K562 (cell line): ENCODE data around the gene KLB. TPM values are rescaled to one million over a fixed set of nuclear protein-coding genes. Genes with fewer than 3 reads are reported as not detected.

Source experiments
- GATAD2A ChIP-seq: fragments of 450-650 bp; IDR thresholded peaks from 2 replicates; pipeline ENCODE4 v1.6.1; 2017
- ILF3 ChIP-seq: fragments of 450-650 bp; IDR thresholded peaks from 2 replicates; pipeline ENCODE4 v1.6.1; 2018; ENCODE audit warnings: antibody characterized with exemption, mild to moderate bottlenecking, moderate library complexity, borderline replicate concordance
- NFIC ChIP-seq: fragments of 450-650 bp; IDR thresholded peaks from 2 replicates; pipeline ENCODE4 v1.6.1; 2017; ENCODE audit warnings: mild to moderate bottlenecking, inconsistent platforms
- NR3C1 ChIP-seq: sonication (generic); formaldehyde crosslinking; IDR thresholded peaks from 2 replicates; pipeline ENCODE4 v1.8.1; 2022; ENCODE audit warnings: missing genetic modification reagents
- POLR2G ChIP-seq: fragments of 200-400 bp; formaldehyde crosslinking; IDR thresholded peaks from 2 replicates; pipeline ENCODE4 v1.6.1; 2017; ENCODE audit warnings: low read depth, mild to moderate bottlenecking, antibody characterized with exemption, low read length, moderate library complexity
- SOX6 ChIP-seq: fragments of 450-650 bp; IDR thresholded peaks from 2 replicates; pipeline ENCODE4 v1.6.1; 2014; ENCODE audit warnings: mild to moderate bottlenecking
- SP2 ChIP-seq: IDR thresholded peaks from 2 replicates; pipeline ENCODE4 v1.6.1; 2011; ENCODE audit warnings: mild to moderate bottlenecking, low read depth, low read length, moderate library complexity; ENCODE audit not compliant: poor library complexity, severe bottlenecking; ENCODE audit errors: extremely low read depth
- TEAD1 ChIP-seq, 2 experiments: fragments of 450-650 bp in 1 of 2; sonication (generic) in 1 of 2; formaldehyde crosslinking; IDR thresholded peaks; 2 replicates each; pipeline versions ENCODE4 v1.4.0 to v1.8.0; 2020 to 2022; ENCODE audit warnings: mild to moderate bottlenecking in 2 of 2, missing genetic modification reagents in 1 of 2
- ZBTB17 ChIP-seq: fragments of 450-650 bp; formaldehyde crosslinking; IDR thresholded peaks from 2 replicates; pipeline ENCODE4 v1.4.0; 2020; ENCODE audit warnings: mild to moderate bottlenecking
- ZNF184 ChIP-seq: sonication (generic); formaldehyde crosslinking; IDR thresholded peaks from 2 replicates; pipeline ENCODE4 v1.5.0; 2020; ENCODE audit warnings: missing genetic modification reagents
- ZNF212 ChIP-seq: fragments of 450-650 bp; formaldehyde crosslinking; IDR thresholded peaks from 2 replicates; pipeline ENCODE4 v1.4.0; 2020; ENCODE audit warnings: mild to moderate bottlenecking
- ZNF764 ChIP-seq: fragments of 250-450 bp; sonication (Bioruptor Pico); IDR thresholded peaks from 2 replicates; pipeline ENCODE4 v1.4.0; 2020; ENCODE audit warnings: low read depth, mild to moderate bottlenecking, moderate library complexity
- polyA plus RNA-seq, 8 experiments: library from polyadenylated mRNA; depleted of rRNA in 4 of 8; stranded (reverse) in 5 of 8; unstranded in 3 of 8; fragments of >200 nt; fragmentation: Nextera tagmentation in 2 of 8; fragmentation: Illumina TruSeq in 1 of 8; extraction: Ambion mirVana in 2 of 8; extraction: Trizol in 1 of 8; gene quantifications; 2 replicates each; pipeline versions ENCODE4 v1.2.1 to v1.2.3, GENCODE V29; 2011 to 2014; ENCODE audit warnings: inconsistent platforms in 1 of 8, missing spikeins in 1 of 8
- total RNA-seq, 7 experiments: library from RNA; depleted of rRNA in 6 of 7; stranded (reverse); fragments of >200 nt in 6 of 7; fragmentation: Illumina TruSeq in 2 of 7; extraction: Trizol in 2 of 7; gene quantifications; 2 replicates each; pipeline versions ENCODE4 v1.2.1 to v1.2.3, GENCODE V29; 2011 to 2021; ENCODE audit warnings: low replicate concordance in 1 of 7
- TF ChIP-seq, protein P1 (sequence below): sonication (generic); formaldehyde crosslinking; IDR thresholded peaks from 2 replicates; pipeline ENCODE4 v1.8.1; 2023; ENCODE audit warnings: missing genetic modification reagents, mild to moderate bottlenecking, borderline replicate concordance
- TF ChIP-seq, protein P2 (sequence below): fragments of 250-450 bp; sonication (Bioruptor Pico); IDR thresholded peaks from 2 replicates; pipeline ENCODE4 v1.9.0; 2021; ENCODE audit warnings: mild to moderate bottlenecking
- TF ChIP-seq, protein P3 (sequence below): sonication (generic); formaldehyde crosslinking; IDR thresholded peaks from 2 replicates; pipeline ENCODE4 v1.9.0; 2022; ENCODE audit warnings: mild to moderate bottlenecking, missing genetic modification reagents
- TF ChIP-seq, protein P4 (sequence below): IDR thresholded peaks from 2 replicates; pipeline ENCODE4 v1.6.1; 2014; ENCODE audit warnings: antibody characterized with exemption
- TF ChIP-seq, protein P5 (sequence below): fragments of 450-650 bp; formaldehyde crosslinking; IDR thresholded peaks from 2 replicates; pipeline ENCODE4 v1.4.0; 2022; ENCODE audit warnings: mild to moderate bottlenecking, moderate library complexity

Gene KLB
- total and polyA plus RNA-seq, 9 of the 15 experiments (the other 6 are each of a cell fraction or from before 2014, with no cell fraction given), result 0.04 to 0.13 TPM; not detected in 7

DNA sequence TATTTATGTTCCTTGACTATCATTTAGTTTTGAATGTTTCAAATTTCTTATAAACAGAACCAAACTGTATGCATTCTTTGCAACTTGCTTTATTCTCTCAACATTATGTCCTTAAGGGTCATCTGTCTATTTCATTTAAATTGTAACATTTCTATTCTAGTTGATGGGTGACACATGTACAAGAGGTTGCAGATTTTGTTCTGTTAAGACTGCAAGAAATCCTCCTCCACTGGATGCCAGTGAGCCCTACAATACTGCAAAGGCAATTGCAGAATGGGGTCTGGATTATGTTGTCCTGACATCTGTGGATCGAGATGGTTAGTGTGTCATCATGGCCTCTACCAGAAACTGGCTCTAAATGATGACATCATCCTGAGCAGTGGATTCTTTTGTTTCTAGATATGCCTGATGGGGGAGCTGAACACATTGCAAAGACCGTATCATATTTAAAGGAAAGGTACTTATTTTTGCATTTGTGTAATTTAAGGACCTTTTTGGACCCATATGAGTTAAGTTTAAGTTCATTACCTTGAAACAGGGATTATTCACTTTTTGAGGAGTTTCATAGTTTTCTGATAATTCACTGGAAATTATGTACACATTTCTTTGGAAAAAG is 58.3 kb downstream of the KLB start (continued):
- TF ChIP-seq SOX6 (peak; percentile 51; the same call in 1 of the 2 replicates), ILF3 (no peak), ZNF764 (no peak), NR3C1 (no peak), ZNF212 (no peak), SP2 (no peak), ZNF184 (no peak), TEAD1 (CRISPR knock-in tag; IDR thresholded peaks at IDR 0.05) (no peak), GATAD2A (no peak), ZBTB17 (CRISPR knock-in tag) (no peak), NFIC (0 out of 2 replicates have a peak, but pooled peaks have one; percentile 5), POLR2G (no peak)
- TF ChIP-seq, protein P1, sequence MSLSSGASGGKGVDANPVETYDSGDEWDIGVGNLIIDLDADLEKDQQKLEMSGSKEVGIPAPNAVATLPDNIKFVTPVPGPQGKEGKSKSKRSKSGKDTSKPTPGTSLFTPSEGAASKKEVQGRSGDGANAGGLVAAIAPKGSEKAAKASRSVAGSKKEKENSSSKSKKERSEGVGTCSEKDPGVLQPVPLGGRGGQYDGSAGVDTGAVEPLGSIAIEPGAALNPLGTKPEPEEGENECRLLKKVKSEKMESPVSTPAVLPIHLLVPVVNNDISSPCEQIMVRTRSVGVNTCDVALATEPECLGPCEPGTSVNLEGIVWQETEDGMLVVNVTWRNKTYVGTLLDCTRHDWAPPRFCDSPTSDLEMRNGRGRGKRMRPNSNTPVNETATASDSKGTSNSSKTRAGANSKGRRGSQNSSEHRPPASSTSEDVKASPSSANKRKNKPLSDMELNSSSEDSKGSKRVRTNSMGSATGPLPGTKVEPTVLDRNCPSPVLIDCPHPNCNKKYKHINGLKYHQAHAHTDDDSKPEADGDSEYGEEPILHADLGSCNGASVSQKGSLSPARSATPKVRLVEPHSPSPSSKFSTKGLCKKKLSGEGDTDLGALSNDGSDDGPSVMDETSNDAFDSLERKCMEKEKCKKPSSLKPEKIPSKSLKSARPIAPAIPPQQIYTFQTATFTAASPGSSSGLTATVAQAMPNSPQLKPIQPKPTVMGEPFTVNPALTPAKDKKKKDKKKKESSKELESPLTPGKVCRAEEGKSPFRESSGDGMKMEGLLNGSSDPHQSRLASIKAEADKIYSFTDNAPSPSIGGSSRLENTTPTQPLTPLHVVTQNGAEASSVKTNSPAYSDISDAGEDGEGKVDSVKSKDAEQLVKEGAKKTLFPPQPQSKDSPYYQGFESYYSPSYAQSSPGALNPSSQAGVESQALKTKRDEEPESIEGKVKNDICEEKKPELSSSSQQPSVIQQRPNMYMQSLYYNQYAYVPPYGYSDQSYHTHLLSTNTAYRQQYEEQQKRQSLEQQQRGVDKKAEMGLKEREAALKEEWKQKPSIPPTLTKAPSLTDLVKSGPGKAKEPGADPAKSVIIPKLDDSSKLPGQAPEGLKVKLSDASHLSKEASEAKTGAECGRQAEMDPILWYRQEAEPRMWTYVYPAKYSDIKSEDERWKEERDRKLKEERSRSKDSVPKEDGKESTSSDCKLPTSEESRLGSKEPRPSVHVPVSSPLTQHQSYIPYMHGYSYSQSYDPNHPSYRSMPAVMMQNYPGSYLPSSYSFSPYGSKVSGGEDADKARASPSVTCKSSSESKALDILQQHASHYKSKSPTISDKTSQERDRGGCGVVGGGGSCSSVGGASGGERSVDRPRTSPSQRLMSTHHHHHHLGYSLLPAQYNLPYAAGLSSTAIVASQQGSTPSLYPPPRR, result no peak
- TF ChIP-seq, protein P2, sequence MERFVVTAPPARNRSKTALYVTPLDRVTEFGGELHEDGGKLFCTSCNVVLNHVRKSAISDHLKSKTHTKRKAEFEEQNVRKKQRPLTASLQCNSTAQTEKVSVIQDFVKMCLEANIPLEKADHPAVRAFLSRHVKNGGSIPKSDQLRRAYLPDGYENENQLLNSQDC, result no peak
- TF ChIP-seq, protein P3, sequence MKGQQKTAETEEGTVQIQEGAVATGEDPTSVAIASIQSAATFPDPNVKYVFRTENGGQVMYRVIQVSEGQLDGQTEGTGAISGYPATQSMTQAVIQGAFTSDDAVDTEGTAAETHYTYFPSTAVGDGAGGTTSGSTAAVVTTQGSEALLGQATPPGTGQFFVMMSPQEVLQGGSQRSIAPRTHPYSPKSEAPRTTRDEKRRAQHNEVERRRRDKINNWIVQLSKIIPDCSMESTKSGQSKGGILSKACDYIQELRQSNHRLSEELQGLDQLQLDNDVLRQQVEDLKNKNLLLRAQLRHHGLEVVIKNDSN (CRISPR knock-in tag), result no peak
- TF ChIP-seq, protein P4, sequence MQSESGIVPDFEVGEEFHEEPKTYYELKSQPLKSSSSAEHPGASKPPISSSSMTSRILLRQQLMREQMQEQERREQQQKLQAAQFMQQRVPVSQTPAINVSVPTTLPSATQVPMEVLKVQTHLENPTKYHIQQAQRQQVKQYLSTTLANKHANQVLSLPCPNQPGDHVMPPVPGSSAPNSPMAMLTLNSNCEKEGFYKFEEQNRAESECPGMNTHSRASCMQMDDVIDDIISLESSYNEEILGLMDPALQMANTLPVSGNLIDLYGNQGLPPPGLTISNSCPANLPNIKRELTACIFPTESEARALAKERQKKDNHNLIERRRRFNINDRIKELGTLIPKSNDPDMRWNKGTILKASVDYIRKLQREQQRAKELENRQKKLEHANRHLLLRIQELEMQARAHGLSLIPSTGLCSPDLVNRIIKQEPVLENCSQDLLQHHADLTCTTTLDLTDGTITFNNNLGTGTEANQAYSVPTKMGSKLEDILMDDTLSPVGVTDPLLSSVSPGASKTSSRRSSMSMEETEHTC, result no peak
- TF ChIP-seq, protein P5, sequence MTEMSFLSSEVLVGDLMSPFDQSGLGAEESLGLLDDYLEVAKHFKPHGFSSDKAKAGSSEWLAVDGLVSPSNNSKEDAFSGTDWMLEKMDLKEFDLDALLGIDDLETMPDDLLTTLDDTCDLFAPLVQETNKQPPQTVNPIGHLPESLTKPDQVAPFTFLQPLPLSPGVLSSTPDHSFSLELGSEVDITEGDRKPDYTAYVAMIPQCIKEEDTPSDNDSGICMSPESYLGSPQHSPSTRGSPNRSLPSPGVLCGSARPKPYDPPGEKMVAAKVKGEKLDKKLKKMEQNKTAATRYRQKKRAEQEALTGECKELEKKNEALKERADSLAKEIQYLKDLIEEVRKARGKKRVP (CRISPR knock-in tag), result 0 out of 2 replicates have a peak, but pooled peaks have one; percentile 49
